ENCODE results near the gene MACROD1.

The MACROD1 gene

GRCh38 chr11:64209563-64209843 is 43.6 kb upstream of the MACROD1 start:
- TF ChIP-seq TCF12 (IDR thresholded peaks at IDR 0.05; ENCODE audit: low read depth), result no peak
- TF ChIP-seq EP300 (IDR thresholded peaks at IDR 0.05; ENCODE audit: borderline replicate concordance), result no peak
- no peak for TF ChIP-seq EGR1 (IDR thresholded peaks at IDR 0.05)
- TF ChIP-seq CREB1 (IDR thresholded peaks at IDR 0.05; ENCODE audit: low read depth), result no peak
- no peak for TF ChIP-seq CEBPB (IDR thresholded peaks at IDR 0.05)
- no peak for TF ChIP-seq NFIC (IDR thresholded peaks at IDR 0.05)
- TF ChIP-seq, protein P1, sequence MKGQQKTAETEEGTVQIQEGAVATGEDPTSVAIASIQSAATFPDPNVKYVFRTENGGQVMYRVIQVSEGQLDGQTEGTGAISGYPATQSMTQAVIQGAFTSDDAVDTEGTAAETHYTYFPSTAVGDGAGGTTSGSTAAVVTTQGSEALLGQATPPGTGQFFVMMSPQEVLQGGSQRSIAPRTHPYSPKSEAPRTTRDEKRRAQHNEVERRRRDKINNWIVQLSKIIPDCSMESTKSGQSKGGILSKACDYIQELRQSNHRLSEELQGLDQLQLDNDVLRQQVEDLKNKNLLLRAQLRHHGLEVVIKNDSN (IDR thresholded peaks at IDR 0.05), result no peak
- no peak for TF ChIP-seq ZBTB7A (IDR thresholded peaks at IDR 0.05; ENCODE audit: low read depth)
- TF ChIP-seq TAF1 (IDR thresholded peaks at IDR 0.05; ENCODE audit: low read depth), result no peak
- TF ChIP-seq FOXM1 (IDR thresholded peaks at IDR 0.05; ENCODE audit: borderline replicate concordance, low read depth), result no peak
- TF ChIP-seq, protein P2, sequence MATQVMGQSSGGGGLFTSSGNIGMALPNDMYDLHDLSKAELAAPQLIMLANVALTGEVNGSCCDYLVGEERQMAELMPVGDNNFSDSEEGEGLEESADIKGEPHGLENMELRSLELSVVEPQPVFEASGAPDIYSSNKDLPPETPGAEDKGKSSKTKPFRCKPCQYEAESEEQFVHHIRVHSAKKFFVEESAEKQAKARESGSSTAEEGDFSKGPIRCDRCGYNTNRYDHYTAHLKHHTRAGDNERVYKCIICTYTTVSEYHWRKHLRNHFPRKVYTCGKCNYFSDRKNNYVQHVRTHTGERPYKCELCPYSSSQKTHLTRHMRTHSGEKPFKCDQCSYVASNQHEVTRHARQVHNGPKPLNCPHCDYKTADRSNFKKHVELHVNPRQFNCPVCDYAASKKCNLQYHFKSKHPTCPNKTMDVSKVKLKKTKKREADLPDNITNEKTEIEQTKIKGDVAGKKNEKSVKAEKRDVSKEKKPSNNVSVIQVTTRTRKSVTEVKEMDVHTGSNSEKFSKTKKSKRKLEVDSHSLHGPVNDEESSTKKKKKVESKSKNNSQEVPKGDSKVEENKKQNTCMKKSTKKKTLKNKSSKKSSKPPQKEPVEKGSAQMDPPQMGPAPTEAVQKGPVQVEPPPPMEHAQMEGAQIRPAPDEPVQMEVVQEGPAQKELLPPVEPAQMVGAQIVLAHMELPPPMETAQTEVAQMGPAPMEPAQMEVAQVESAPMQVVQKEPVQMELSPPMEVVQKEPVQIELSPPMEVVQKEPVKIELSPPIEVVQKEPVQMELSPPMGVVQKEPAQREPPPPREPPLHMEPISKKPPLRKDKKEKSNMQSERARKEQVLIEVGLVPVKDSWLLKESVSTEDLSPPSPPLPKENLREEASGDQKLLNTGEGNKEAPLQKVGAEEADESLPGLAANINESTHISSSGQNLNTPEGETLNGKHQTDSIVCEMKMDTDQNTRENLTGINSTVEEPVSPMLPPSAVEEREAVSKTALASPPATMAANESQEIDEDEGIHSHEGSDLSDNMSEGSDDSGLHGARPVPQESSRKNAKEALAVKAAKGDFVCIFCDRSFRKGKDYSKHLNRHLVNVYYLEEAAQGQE (IDR thresholded peaks at IDR 0.05; ENCODE audit: low read depth), result no peak

DNA sequence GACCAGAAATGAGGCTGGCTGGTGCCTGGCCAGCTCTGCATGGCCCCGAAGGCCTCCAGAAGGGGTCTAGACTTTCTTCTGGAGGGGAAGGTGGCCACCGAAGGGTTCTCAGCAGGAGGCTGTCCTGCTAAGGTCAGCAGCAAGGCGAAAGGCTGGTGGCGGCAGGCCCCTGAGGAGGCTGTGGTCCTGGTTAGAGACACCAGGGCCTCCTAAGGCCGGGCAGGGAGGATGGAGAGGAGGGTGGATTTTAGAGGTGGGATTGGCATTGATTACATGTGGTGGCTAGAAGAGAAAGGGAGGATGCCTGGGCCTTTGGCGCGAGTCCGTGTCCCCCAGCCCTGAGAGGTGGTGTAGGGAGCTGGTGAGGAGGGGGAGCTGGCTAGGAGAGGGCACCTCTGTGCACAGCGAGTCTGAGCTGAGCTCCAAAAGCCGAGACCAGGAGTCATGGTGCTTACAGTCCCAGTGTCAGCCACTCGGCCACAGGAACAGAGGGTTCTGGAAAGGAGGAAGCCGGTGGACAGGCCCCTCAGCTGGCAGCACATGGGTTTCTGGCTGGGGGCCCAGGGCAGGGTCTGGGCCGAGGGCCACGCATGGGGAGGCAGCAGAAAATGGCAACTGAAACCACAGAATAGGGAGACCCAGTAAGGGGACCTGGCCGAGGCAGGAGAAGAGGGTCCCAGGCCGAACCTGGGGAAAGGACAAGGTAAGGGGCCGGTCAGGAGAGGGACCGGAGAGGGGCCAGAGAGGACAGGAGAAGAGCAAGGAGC is 43.1 kb upstream of the MACROD1 start:
- no peak for TF ChIP-seq TEAD4 (IDR thresholded peaks at IDR 0.05)
- TF ChIP-seq EP300 (IDR thresholded peaks at IDR 0.05; ENCODE audit: borderline replicate concordance), result no peak
- TF ChIP-seq, protein P3, sequence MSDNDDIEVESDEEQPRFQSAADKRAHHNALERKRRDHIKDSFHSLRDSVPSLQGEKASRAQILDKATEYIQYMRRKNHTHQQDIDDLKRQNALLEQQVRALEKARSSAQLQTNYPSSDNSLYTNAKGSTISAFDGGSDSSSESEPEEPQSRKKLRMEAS (IDR thresholded peaks at IDR 0.05), result no peak
- TF ChIP-seq, protein P1 (IDR thresholded peaks at IDR 0.05), result no peak
- TF ChIP-seq, protein P2 (IDR thresholded peaks at IDR 0.05; ENCODE audit: low read depth), result no peak
- TF ChIP-seq ZBTB7A (IDR thresholded peaks at IDR 0.05; ENCODE audit: low read depth), result no peak
- no peak for TF ChIP-seq FOXM1 (IDR thresholded peaks at IDR 0.05; ENCODE audit: borderline replicate concordance, low read depth)
- TF ChIP-seq RAD21 (IDR thresholded peaks at IDR 0.05; ENCODE audit: low read depth), result no peak
- TF ChIP-seq TCF12 (IDR thresholded peaks at IDR 0.05; ENCODE audit: low read depth), result no peak
- TF ChIP-seq TAF1 (IDR thresholded peaks at IDR 0.05; ENCODE audit: low read depth), result no peak
- TF ChIP-seq CEBPB (IDR thresholded peaks at IDR 0.05), result no peak
- TF ChIP-seq NFIC (IDR thresholded peaks at IDR 0.05), result no peak
- no peak for TF ChIP-seq EGR1 (IDR thresholded peaks at IDR 0.05)
- no peak for TF ChIP-seq YY1 (IDR thresholded peaks at IDR 0.05; ENCODE audit: low read depth)
- TF ChIP-seq CREB1 (IDR thresholded peaks at IDR 0.05; ENCODE audit: low read depth), result no peak

- no peak for TF ChIP-seq EGR1 (IDR thresholded peaks at IDR 0.05)
Observed at GRCh38 chr11:64208086-64208795, 42.3 kb upstream of the MACROD1 start.

DNA sequence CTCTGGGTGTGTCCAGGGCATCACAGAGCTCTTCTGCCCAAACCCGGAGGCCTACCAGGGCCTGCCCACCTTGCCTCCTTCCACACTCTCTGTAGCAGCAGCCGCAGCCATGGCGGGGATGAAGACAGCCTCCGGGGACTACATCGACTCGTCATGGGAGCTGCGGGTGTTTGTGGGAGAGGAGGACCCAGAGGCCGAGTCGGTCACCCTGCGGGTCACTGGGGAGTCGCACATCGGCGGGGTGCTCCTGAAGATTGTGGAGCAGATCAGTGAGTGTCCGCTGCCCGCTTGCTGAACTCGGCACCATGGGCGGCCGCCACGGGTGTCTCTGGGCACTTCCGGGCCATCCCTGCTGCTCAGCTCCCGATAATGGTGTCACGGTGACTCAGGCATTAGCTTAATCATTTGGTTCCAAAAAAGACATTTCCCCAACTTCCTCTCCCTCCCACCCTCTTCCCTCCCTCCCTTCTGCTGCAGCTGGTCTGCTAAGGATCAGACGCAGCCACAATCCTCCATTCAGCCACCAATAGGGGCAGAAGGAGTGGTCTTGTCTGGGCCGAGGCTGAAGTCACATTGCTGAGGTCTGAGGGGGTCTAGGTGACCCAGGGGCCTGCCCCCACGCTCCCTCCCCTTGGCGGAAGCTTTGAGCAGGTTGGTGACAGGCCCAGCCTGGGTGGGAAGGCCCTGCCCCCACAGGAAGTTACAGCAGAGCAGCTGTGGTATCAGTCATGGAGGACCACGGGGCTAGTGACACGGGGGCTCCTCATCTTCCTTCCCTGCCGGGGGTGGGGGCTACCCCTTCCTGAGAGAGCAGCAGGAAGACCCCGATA is 41.6 kb upstream of the MACROD1 start:
- no peak for TF ChIP-seq TEAD4 (IDR thresholded peaks at IDR 0.05)
- TF ChIP-seq FOXM1 (IDR thresholded peaks at IDR 0.05; ENCODE audit: borderline replicate concordance, low read depth), result no peak
- no peak for TF ChIP-seq YY1 (IDR thresholded peaks at IDR 0.05; ENCODE audit: low read depth)
- no peak for TF ChIP-seq EP300 (IDR thresholded peaks at IDR 0.05; ENCODE audit: borderline replicate concordance)
- no peak for TF ChIP-seq ZBTB7A (IDR thresholded peaks at IDR 0.05; ENCODE audit: low read depth)
- TF ChIP-seq, protein P1 (IDR thresholded peaks at IDR 0.05), result no peak
- TF ChIP-seq CEBPB (IDR thresholded peaks at IDR 0.05), result no peak
- TF ChIP-seq EGR1 (IDR thresholded peaks at IDR 0.05), result no peak
- TF ChIP-seq TAF1 (IDR thresholded peaks at IDR 0.05; ENCODE audit: low read depth), result no peak
- TF ChIP-seq TCF12 (IDR thresholded peaks at IDR 0.05; ENCODE audit: low read depth), result no peak
- TF ChIP-seq, protein P2 (IDR thresholded peaks at IDR 0.05; ENCODE audit: low read depth), result no peak
- no peak for TF ChIP-seq RAD21 (IDR thresholded peaks at IDR 0.05; ENCODE audit: low read depth)
- TF ChIP-seq, protein P3 (IDR thresholded peaks at IDR 0.05), result no peak
- TF ChIP-seq NFIC (IDR thresholded peaks at IDR 0.05), result no peak
- TF ChIP-seq CREB1 (IDR thresholded peaks at IDR 0.05; ENCODE audit: low read depth), result no peak

Measured in Ishikawa (cell line).